M059J (cell line): ENCODE measurements around the gene CBFA2T2. TPM values are rescaled to one million over a fixed set of nuclear protein-coding genes. Genes with fewer than 3 reads are reported as not detected.
"Not testable (repeated sequence)": the region's sequence is repeated elsewhere in the genome, so short reads cannot be mapped to it uniquely, and the experiment has no call there.

Experiments used
- DNase-seq: peaks from one replicate; pipeline ENCODE4 v3.0.0-alpha.2; 2012; ENCODE audit warnings: low read depth
- total RNA-seq: library from RNA; depleted of rRNA; stranded (reverse); fragments of >200 nt; shearing (Covaris generic); gene quantifications from 2 replicates; pipeline ENCODE4 v1.2.3, GENCODE V29; 2014

CBFA2T2 gene
- total RNA-seq, 1 experiment from 2014 or later = 13.8 TPM

GRCh38 chr20:33470866-33471265, 19.0 kb upstream of the CBFA2T2 start:
- DNase-seq = no peak

- DNase-seq = no peak
Observed at GRCh38 chr20:33472868-33473435, 16.9 kb upstream of the CBFA2T2 start.

- DNase-seq = no peak
Observed at GRCh38 chr20:33474097-33474873, 15.6 kb upstream of the CBFA2T2 start.

- no peak for DNase-seq
Observed at GRCh38 chr20:33474963-33475362, 14.9 kb upstream of the CBFA2T2 start.

GRCh38 chr20:33475381-33476152, 14.3 kb upstream of the CBFA2T2 start:
- DNase-seq = no peak

GRCh38 chr20:33477386-33478234, 12.3 kb upstream of the CBFA2T2 start:
- no peak for DNase-seq

- no peak for DNase-seq
Observed at GRCh38 chr20:33480048-33480447, 9.8 kb upstream of the CBFA2T2 start.

- no peak for DNase-seq
Observed at GRCh38 chr20:33481431-33481941, 8.4 kb upstream of the CBFA2T2 start.

- DNase-seq = no peak
Observed at GRCh38 chr20:33482581-33482980, 7.3 kb upstream of the CBFA2T2 start.

GRCh38 chr20:33483186-33483585, 6.7 kb upstream of the CBFA2T2 start:
- not testable (repeated sequence) for DNase-seq

GRCh38 chr20:33488201-33488600, 1.7 kb upstream of the CBFA2T2 start:
- no peak for DNase-seq

GRCh38 chr20:33488661-33489494, 1.0 kb upstream of the CBFA2T2 start:
- not testable (repeated sequence) for DNase-seq

- peak; percentile 98 for DNase-seq
Observed at GRCh38 chr20:33489495-33490022, 337 bp upstream of the CBFA2T2 start.

GRCh38 chr20:33490934-33491656, 1.2 kb downstream of the CBFA2T2 start:
- DNase-seq = peak; percentile 23

- DNase-seq = no peak
Observed at GRCh38 chr20:33493076-33493766, 3.3 kb downstream of the CBFA2T2 start.

GRCh38 chr20:33496776-33497175, 6.9 kb downstream of the CBFA2T2 start:
- DNase-seq = not testable (repeated sequence)

GRCh38 chr20:33499355-33499754, 9.5 kb downstream of the CBFA2T2 start:
- DNase-seq = no peak

GRCh38 chr20:33501000-33501399, 11.1 kb downstream of the CBFA2T2 start:
- no peak for DNase-seq

- no peak for DNase-seq
Observed at GRCh38 chr20:33503564-33503963, 13.7 kb downstream of the CBFA2T2 start.
